ENCODE data around the gene EXOC3L4.

DNA sequence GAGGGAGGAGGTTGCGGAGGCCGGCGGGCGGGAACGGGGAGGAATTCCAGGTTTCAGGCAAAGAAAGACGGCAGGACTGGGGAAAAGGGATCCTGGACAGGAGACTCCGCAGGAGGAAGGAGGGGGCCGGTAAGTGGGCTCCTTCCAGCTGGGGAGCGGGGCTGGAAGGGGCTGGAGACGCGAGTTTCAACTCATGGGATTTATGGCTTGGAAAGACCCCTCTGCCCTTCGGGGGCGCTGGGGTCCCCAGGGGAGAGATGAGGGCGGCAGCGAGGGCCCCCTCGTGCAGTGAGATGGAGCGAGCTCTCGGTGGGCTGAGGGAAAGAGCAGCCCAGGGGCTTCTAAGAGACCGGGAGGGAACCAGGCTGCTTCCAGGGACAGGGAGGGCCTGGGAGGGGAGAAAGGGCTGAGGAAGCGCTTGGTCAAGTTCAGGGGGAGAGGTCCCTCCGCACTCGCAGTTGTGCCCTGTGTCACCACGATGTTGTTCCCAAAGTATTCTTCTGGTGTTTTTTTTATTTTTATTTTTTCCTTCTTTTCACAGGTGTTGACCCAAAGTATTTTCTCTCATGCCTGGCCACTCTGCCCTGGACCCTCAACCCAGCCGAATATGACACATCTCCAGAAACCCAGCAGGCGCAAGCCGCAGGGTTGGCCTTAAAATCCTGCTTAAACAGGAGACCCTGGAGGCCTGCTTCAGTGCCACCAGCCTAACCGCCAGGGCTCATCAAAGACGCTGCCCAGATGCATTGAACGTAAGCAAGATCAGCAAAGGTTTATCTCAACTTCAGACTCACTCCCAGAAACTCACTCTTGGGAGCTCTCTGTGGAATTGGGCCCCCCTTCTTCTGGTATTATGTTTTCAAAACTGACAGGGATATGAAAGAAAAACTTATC is 44.9 kb downstream of the EXOC3L4 start:
- TF ChIP-seq CTCF (IDR thresholded peaks at IDR 0.05) (no peak), POLR2A (IDR thresholded peaks at IDR 0.05) (no peak)

Measured in uterus (tissue), 2 donors.